ENCODE data around the gene SECISBP2. TPM values are rescaled to one million over a fixed set of nuclear protein-coding genes. Genes with fewer than 3 reads are reported as not detected.

Gene SECISBP2
- polyA plus RNA-seq, 1 of the 3 experiments (the other 2 are of a cell fraction): 21.2 TPM

DNA sequence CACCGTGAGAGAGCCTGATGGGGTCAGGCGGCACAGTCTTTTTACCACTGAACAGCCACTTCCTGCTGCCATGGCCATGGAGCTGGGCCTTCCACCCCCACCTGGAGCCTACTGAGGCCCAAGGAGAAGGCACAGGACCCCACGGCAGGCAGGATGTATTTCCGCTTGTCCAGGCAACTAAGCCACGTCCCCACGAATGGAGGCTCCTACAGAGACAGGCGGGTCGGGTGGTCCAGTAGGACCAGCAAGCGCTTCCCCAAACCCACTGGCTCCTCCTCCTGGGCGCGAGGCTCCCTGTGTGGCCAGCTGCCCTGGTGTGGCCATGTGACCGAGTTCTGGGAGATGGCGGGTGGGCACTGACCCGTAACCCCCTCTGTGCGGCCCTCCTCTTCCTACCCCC, 66.5 kb downstream of the SECISBP2 start (continued):
- no peak for TF ChIP-seq FOSL2 (IDR thresholded peaks at IDR 0.05; ENCODE audit: borderline replicate concordance, low read depth)

DNA sequence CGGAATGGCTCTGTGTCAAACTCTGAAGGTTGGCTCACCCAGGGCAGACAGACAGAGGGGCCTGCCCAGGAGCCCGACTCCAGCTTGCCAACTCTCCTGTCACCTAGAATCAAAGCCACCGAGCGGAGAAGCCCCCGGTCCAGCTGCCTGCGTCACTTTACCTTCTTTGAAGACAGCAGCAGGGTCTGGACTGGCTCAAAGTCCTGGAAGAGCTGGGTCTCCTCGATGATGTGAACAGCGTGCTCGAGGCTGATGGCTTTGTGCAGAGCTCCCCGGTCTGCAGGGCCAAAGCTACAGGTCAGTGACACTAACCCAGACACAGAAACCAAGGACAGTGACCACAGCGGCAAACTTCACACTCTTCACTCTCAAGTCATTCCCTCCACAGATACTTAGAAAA, 67.9 kb downstream of the SECISBP2 start:
- 91% methylated on average over 11 of the region's 11 CpGs for WGBS (ENCODE audit: low lambda C conversion rate)
- Histone ChIP-seq H3K9me3 (no peaks in the 10 kb centered on the region), H3K79me2 (ENCODE audit: insufficient read depth) (no peaks in the 10 kb centered on the region), H3K4me3 (ENCODE audit: low read depth in 2 of 2, low read length in 1 of 2) (no peak overlapping the region), H2AFZ (ENCODE audit: low read depth) (no peak overlapping the region), H3K9me2 (no peaks in the 10 kb centered on the region), H3F3A (replicated peaks; ENCODE audit: insufficient read depth) (no peaks in the 10 kb centered on the region), H3K27me3 (ENCODE audit: insufficient read depth) (no peaks in the 10 kb centered on the region), H3K4me2 (no peak overlapping the region), H3K9ac (no peak overlapping the region), H3K36me3 (replicated peaks in 1 of 2; ENCODE audit: control insufficient read depth in 1 of 2, insufficient read depth in 2 of 2, low read length in 1 of 2) (peaks cover 0 to 19% of the 10 kb centered on the region in 2 experiments), H3K27ac (ENCODE audit: low read depth in 2 of 2, low read length in 1 of 2) (no peak overlapping the region), H3K4me1 (ENCODE audit: control insufficient read depth in 1 of 2, insufficient read depth in 2 of 2, low read depth in 1 of 2, low read length in 1 of 2) (no peaks in the 10 kb centered on the region; a peak in 1 of 4 replicates), H4K20me1 (ENCODE audit: insufficient read depth) (no peaks in the 10 kb centered on the region)
- CTCF ChIA-PET: interaction anchor here (0.6 to 0.9 kb wide), 2 partner anchors 162 to 163 kb away, joined by 3 read pairs; no protein-coding TSS in a partner anchor
- POLR2A ChIA-PET: no interaction called here
- TF ChIP-seq RXRA (IDR thresholded peaks at IDR 0.05; ENCODE audit: borderline replicate concordance, low read depth) (no peak), FOXJ3 (CRISPR knock-in tag; IDR thresholded peaks at IDR 0.05) (no peak), CHD2 (IDR thresholded peaks at IDR 0.05; ENCODE audit: low read length, partially characterized antibody) (no peak), NRF1 (IDR thresholded peaks at IDR 0.05; ENCODE audit: low read depth, low read length) (no peak), SMC3 (IDR thresholded peaks at IDR 0.05; ENCODE audit: low read depth, low read length) (no peak), RFX5 (IDR thresholded peaks at IDR 0.05; ENCODE audit: low read length) (no peak)
- TF ChIP-seq, protein P1, sequence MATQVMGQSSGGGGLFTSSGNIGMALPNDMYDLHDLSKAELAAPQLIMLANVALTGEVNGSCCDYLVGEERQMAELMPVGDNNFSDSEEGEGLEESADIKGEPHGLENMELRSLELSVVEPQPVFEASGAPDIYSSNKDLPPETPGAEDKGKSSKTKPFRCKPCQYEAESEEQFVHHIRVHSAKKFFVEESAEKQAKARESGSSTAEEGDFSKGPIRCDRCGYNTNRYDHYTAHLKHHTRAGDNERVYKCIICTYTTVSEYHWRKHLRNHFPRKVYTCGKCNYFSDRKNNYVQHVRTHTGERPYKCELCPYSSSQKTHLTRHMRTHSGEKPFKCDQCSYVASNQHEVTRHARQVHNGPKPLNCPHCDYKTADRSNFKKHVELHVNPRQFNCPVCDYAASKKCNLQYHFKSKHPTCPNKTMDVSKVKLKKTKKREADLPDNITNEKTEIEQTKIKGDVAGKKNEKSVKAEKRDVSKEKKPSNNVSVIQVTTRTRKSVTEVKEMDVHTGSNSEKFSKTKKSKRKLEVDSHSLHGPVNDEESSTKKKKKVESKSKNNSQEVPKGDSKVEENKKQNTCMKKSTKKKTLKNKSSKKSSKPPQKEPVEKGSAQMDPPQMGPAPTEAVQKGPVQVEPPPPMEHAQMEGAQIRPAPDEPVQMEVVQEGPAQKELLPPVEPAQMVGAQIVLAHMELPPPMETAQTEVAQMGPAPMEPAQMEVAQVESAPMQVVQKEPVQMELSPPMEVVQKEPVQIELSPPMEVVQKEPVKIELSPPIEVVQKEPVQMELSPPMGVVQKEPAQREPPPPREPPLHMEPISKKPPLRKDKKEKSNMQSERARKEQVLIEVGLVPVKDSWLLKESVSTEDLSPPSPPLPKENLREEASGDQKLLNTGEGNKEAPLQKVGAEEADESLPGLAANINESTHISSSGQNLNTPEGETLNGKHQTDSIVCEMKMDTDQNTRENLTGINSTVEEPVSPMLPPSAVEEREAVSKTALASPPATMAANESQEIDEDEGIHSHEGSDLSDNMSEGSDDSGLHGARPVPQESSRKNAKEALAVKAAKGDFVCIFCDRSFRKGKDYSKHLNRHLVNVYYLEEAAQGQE (IDR thresholded peaks at IDR 0.05; ENCODE audit: low read depth, low read length): no peak
- DNase-seq: no peak

DNA sequence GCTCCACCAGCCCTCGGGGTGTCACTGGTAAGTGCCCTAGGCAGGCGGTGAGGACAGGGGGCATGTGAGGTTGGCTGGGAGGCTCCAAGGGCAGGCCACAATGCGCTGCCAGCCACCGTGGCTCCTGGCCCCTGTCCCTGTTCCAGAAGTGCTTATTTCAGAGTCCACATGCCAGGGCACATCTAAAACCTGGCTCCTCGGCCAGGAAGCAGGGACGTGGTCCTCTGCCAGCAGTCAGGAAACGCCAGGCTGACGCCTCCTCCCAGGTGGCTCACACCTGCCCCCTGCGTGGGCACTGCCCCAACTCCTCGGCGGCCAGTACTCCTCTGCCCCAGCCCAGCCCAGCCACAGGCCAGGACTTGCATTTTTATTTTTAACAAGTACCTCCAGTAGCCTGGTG, 68.5 kb downstream of the SECISBP2 start:
- no peak overlapping the region for H3K9ac ChIP-seq
- H3K9me3 ChIP-seq: no peaks in the 10 kb centered on the region
- H2AFZ ChIP-seq (ENCODE audit: low read depth): no peak overlapping the region
- no peaks in the 10 kb centered on the region; a peak in 1 of 4 replicates for H3K4me1 ChIP-seq (ENCODE audit: control insufficient read depth in 1 of 2, insufficient read depth in 2 of 2, low read depth in 1 of 2, low read length in 1 of 2)
- no peaks in the 10 kb centered on the region for H3K9me2 ChIP-seq
- no peaks in the 10 kb centered on the region for H3K27me3 ChIP-seq (ENCODE audit: insufficient read depth)
- CTCF ChIA-PET: interaction anchor here (0.9 kb wide), 1 partner anchor 162 kb away, joined by 3 read pairs; no protein-coding TSS in a partner anchor
- peaks cover 0 to 19% of the 10 kb centered on the region in 2 experiments for H3K36me3 ChIP-seq (replicated peaks in 1 of 2; ENCODE audit: control insufficient read depth in 1 of 2, insufficient read depth in 2 of 2, low read length in 1 of 2)
- no peaks in the 10 kb centered on the region for H3K79me2 ChIP-seq (ENCODE audit: insufficient read depth)
- POLR2A ChIA-PET: no interaction called here
- H3K4me3 ChIP-seq (ENCODE audit: low read depth in 2 of 2, low read length in 1 of 2): no peak overlapping the region
- no peak overlapping the region for H3K27ac ChIP-seq (ENCODE audit: low read depth in 2 of 2, low read length in 1 of 2)
- H3F3A ChIP-seq (replicated peaks; ENCODE audit: insufficient read depth): no peaks in the 10 kb centered on the region
- 100% methylated on average over 6 of the region's 11 CpGs for WGBS (ENCODE audit: low lambda C conversion rate)
- TF ChIP-seq, protein P1 (IDR thresholded peaks at IDR 0.05; ENCODE audit: low read depth, low read length): no peak
- TF ChIP-seq SIN3A (IDR thresholded peaks at IDR 0.05; ENCODE audit: borderline replicate concordance, low read depth, low read length): no peak
- TF ChIP-seq MXI1 (IDR thresholded peaks at IDR 0.05; ENCODE audit: low read depth, low read length): no peak
- no peak for TF ChIP-seq EZH2phosphoT487 (IDR thresholded peaks at IDR 0.05; ENCODE audit: borderline replicate concordance, low read depth)
- TF ChIP-seq RCOR1 (IDR thresholded peaks at IDR 0.05; ENCODE audit: low read length): no peak
- H4K20me1 ChIP-seq (ENCODE audit: insufficient read depth): no peaks in the 10 kb centered on the region
- DNase-seq: no peak
- H3K4me2 ChIP-seq: no peak overlapping the region
